ENCODE results near the gene DYNLL1. TPM values are rescaled to one million over a fixed set of nuclear protein-coding genes. Genes with fewer than 3 reads are reported as not detected.

The DYNLL1 gene
- total and polyA plus RNA-seq, 2 of the 4 experiments (the other 2 are of a cell fraction), result 663 to 696 TPM

GRCh38 chr12:120500581-120500980 lies 4.7 kb downstream of the DYNLL1 start (continued):
- TF ChIP-seq USF2 (IDR thresholded peaks at IDR 0.05; ENCODE audit: low read depth, low read length) (no peak), RCOR1 (IDR thresholded peaks at IDR 0.05; ENCODE audit: insufficient replicate concordance, low read length) (no peak), CHD1 (IDR thresholded peaks at IDR 0.05; ENCODE audit: low read depth, low read length) (no peak), RFX5 (IDR thresholded peaks at IDR 0.05; ENCODE audit: low read depth, low read length) (no peak)

- TF ChIP-seq FOS (IDR thresholded peaks at IDR 0.05; ENCODE audit: low read depth, low read length) (no peak), NFE2L2 (IDR thresholded peaks at IDR 0.05; ENCODE audit: low read depth, low read length) (no peak), BHLHE40 (IDR thresholded peaks at IDR 0.05; ENCODE audit: low read depth, low read length) (no peak), CEBPB (IDR thresholded peaks at IDR 0.05; ENCODE audit: low read depth, low read length) (no peak), RFX5 (IDR thresholded peaks at IDR 0.05; ENCODE audit: low read depth, low read length) (no peak), CHD1 (IDR thresholded peaks at IDR 0.05; ENCODE audit: low read depth, low read length) (no peak)
- DNase-seq (no peak), ATAC-seq (ENCODE audit: low read depth) (no peak)
- no peak overlapping the region for H2AK9ac ChIP-seq (replicated peaks; ENCODE audit: low read depth, low read length, poor library complexity)
- no peak overlapping the region for H3K4ac ChIP-seq (ENCODE audit: low read depth, low read length)
- H4K5ac ChIP-seq (ENCODE audit: low read depth, low read length), result no peak overlapping the region
- H3K27me3 ChIP-seq (ENCODE audit: control insufficient read depth, insufficient read depth, low read length), result no peaks in the 10 kb centered on the region
- no peak overlapping the region for H4K91ac ChIP-seq (ENCODE audit: insufficient read depth, low read depth, low read length)
- no TSS peak for BruUV-seq (replicated peaks)
- intact Hi-C loops (cut with micrococcal nuclease) (no loop called here), in situ Hi-C loops (cut with MboI; ENCODE audit: low sequenced_read_pairs) (no loop called here), dilution Hi-C loops (cut with HindIII; ENCODE audit: low sequenced_read_pairs, unreplicated experiment) (no loop called here)
- peaks cover 14% of the 10 kb centered on the region for H3K36me3 ChIP-seq (ENCODE audit: control insufficient read depth, insufficient read depth, low read length)
- H2BK20ac ChIP-seq (ENCODE audit: low read depth, low read length), result no peak overlapping the region
- no peak overlapping the region for H3K18ac ChIP-seq (ENCODE audit: low read depth, low read length)
- H3K4me2 ChIP-seq (ENCODE audit: low read depth, low read length), result no peak overlapping the region
- H3K4me1 ChIP-seq (ENCODE audit: control insufficient read depth, insufficient read depth, low read length), result no peaks in the 10 kb centered on the region
- H4K8ac ChIP-seq (ENCODE audit: low read depth in 2 of 2, low read length in 2 of 2), result no peak overlapping the region
- no peak overlapping the region for H3K4me3 ChIP-seq (ENCODE audit: insufficient read depth, low read depth, low read length)
- no peak overlapping the region for H2AK5ac ChIP-seq (ENCODE audit: low read depth, low read length)
- H3K14ac ChIP-seq (replicated peaks; ENCODE audit: low read depth, low read length), result no peak overlapping the region
- no peak overlapping the region for H3K27ac ChIP-seq (ENCODE audit: insufficient read depth, low read length)
- H4K20me1 ChIP-seq (ENCODE audit: insufficient read depth, low read length), result no peaks in the 10 kb centered on the region
- no peak overlapping the region for H3K9ac ChIP-seq (ENCODE audit: low read depth, low read length)
- no peaks in the 10 kb centered on the region for H3K9me1 ChIP-seq (ENCODE audit: insufficient read depth, low read length)
- ChIA-PET POLR2A (ENCODE audit: unreplicated experiment) (interaction anchor here (0.5 kb wide), 1 partner anchor 8 kb away, joined by 3 read pairs; no protein-coding TSS in a partner anchor), CTCF (interaction anchor here (1.0 kb wide), 1 partner anchor 725 kb away, joined by 3 read pairs; no protein-coding TSS in a partner anchor)
- no peaks in the 10 kb centered on the region for H3K9me3 ChIP-seq (ENCODE audit: control insufficient read depth, insufficient read depth, low read length)
- H3K79me1 ChIP-seq (ENCODE audit: low read depth in 1 of 2, low read length in 2 of 2), result peaks cover 0 to 3% of the 10 kb centered on the region in 2 experiments; a peak in 1 of 4 replicates
- no peak overlapping the region for H2AFZ ChIP-seq (replicated peaks; ENCODE audit: low read length, poor library complexity)
- H2BK5ac ChIP-seq (ENCODE audit: low read depth, low read length, poor library complexity, severe bottlenecking), result no peak overlapping the region
- H2BK120ac ChIP-seq (ENCODE audit: low read depth, low read length), result no peak overlapping the region
- no peak overlapping the region for H2BK15ac ChIP-seq (ENCODE audit: low read depth, low read length)
- H3K56ac ChIP-seq (ENCODE audit: extremely low read depth, insufficient read depth, low read length), result no peak overlapping the region
- no peak overlapping the region for H3K23ac ChIP-seq (ENCODE audit: low read depth, low read length)
- no CpG with 5 or more reads among the region's 4 CpGs for WGBS, 2 experiments (ENCODE audit: extremely low coverage in 2 of 2, insufficient read length in 1 of 2)
Measured at GRCh38 chr12:120504587-120504986, 8.7 kb downstream of the DYNLL1 start.

Measured in IMR-90 (cell line).